Stimulated activated CD8-positive, alpha-beta memory T cell treated with anti-CD3 and anti-CD28 coated beads, Interleukin-7, amount 100 ng/mL, for 24 hours (primary cell): ENCODE data around the gene PRICKLE1.

Experiments
- DNase-seq: peaks from one replicate; pipeline ENCODE4 v3.0.0-alpha.2; 2020; ENCODE audit warnings: low read depth

The PRICKLE1 gene

DNA sequence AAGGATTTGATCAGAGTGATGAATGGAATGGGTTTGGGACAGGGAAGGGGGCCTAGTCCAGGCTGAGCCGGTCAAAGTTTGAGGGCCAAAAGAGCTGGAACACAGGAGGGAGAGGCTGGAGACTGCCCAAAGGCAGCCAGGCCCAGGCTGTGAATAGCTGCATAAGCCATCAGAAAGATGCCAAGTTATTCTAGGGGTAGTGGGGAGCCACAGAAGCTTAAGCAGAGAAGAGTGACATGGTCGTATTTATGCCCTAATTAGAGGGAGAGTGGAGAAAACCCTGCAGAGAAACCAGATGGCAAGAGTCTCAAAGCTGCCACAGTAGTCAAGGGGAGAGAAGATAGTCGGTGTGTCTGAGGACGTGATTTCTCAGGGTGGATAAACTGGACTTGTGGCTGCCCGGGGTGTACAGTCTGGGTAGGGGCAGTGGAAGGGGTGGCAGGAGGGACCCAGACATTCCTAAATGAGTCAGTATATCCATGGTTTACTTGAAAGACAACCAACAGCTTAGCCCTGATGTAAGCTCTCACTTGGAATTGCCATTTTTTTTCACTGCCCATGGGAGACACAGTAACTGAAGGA lies 99.2 kb downstream of the PRICKLE1 start:
- DNase-seq: no peak

DNA sequence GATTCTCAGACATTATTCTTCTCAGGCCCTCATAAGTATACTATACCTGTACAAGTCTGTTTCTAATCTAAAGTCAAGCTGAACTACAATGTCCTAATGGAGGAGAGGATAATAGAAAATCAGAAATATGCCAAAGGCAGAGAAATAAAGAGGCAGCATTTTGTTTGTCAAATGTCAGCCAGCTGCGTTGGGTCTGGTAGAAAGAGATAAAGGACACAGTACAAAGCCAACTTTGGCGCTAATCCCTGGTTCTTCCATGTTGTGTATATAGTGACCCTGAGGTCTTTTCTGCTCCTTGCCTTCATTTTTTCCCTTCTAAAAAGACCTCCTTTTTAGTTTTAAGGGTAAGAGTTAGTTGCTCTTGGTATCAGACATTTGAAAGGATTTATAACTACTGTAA lies 103.1 kb downstream of the PRICKLE1 start:
- no peak for DNase-seq

DNA sequence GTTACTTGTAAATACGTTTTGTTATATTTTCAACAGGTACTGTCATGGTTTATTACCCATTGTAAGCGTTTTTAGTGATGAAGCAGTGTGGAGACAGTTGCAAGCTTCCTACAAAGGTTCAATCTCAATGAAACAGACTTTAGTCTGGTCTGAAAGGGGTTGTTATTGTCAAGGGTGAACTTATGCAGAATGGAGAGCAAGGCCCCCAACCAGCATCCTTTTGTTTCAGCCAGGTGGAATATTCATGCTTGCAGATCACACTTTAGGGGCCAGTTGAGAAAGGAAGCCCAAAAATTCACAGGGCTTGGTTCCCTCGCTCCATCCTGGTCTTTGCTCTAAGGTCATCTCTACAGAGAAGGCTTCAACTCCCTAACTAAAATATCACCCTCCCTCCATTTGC lies 103.7 kb downstream of the PRICKLE1 start:
- no peak for DNase-seq

DNA sequence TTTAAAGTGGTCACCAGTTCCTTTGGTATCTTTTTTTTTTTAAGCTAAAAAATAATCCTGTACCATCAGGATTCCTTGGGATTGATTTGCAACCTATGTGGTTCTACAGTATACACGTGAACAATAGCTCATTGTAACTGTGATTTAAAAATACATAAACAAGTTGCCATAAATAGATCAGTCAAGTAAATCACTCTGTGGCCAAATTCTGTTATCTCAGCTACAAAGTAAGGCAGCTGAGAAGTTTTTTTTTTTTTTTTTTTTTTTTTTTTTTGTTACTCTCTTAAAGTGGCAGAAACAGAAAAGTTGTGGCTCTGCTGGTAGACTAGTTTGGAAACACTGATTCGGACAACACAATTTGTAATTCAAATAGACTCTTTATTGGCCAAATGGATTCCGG lies 104.5 kb downstream of the PRICKLE1 start:
- DNase-seq: no peak

DNA sequence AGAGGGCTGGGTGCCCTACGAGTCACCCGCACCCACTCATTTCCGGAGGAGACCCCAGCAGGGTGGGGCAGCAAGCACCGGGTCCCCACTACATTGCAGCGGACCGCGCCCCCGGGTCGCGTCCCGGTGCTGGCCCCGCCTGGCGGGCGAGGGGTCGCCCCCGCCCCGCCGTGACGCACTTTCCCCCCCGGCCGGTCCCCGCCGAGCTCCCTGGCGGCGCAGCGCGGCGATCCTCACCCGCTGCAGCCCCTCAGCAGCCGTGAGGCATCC lies 106.1 kb downstream of the PRICKLE1 start:
- no peak for DNase-seq

DNA sequence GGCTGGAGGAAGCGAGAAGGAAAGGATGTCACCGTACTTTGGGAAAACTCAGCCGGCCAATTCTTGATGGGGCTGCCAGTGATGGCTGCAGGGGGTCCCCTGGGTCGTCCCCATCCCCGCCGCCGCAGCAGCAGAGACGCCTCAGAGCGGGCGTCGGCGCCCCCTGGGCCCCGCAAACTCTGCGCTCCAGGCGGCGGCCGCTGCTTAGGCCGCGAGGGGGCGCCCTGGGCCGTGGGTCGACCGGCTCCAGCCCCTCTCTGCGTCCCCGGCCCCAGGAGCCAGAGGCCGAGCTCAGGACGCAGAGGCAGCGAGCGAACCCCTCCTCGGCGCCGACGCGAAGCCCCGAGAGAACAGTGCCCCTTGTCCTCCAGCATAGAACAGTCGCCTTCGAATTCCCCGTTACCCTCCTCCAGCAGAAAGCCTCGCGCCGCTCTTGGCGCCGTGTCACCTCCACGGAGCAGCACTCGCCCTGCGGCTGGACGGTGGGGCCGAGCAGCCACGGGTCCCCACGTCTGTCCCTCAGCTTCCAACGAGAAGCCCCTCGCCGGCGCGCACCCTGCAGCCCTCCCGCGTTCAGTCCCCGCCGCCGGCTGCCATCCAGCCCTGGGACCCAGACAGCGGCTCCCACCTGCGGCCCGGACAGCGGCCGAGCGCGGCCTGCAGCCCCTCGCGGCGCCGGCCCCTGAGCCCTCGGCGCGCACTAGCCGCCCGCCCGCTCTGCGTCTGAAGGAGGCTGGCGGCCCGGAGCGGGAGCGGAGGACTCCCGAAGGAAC lies 106.6 kb downstream of the PRICKLE1 start:
- DNase-seq: peak; percentile 19

DNA sequence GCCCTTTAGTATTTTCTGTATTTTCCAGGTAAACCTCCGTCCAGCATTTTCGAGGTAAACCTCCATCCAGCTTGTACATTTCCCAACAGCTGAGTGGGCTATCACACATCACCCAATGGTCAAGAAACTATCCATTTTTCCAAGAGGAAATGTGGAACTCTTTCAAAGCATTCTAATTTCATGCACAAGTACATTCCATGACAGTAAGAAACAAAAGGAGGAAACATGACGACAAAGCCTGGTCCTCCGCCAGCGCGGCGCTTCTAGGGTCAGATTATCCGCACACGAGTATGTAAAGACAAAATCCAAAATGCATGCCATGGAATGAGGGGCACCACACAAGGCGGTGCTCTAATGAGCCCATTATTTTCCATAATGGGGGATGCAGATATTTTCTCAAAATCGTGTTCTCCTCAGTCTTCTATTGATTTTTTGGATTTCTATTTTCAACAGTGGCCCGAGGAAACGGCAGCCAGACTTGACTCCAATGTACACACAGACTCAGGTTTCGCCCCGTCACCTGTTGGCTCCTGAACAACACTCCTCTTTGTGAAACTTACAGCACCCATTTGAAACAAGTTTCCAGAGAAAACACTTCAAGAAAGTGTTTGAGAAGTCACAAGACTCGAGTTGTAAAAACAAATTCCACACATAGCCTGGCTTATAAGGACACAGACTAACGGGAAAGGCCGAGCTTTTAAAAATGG lies 107.4 kb downstream of the PRICKLE1 start:
- no peak for DNase-seq

DNA sequence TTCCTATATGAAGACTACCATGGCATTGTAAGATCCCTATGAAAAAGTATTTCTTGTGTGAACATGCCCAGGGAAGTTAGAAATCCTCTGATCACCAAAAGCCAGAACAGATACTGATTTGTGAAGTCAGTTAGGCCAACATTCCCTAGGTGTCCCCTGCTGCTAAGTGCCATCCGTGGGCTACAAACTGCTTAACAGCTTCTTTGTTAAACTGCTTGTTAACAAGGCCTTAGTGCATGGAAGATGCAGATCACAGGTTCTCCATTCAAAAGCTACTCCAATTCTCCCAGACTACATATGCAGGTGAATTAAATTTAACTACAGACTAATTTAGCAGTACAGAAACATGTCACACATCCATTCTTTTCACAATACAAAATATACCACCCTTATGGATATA lies 108.2 kb downstream of the PRICKLE1 start:
- no peak for DNase-seq

DNA sequence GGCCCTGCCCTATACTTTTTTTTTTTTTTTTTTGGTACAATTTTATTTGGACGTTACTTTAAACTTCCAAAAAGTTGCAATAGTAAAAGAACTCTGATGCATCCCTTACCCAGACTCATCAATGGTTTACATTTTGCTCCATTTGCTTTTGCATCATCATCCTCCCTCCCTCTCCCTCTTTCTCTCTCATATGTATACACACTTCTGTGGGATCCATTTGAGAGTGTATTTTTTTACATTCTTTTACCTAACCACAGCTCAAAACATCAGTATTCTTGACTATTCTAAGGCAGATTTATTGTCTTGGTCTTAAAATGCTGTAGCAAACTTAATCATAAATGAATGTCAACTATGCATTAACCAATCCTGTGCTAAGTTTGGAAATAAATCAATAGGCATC lies 111.6 kb downstream of the PRICKLE1 start:
- no peak for DNase-seq

DNA sequence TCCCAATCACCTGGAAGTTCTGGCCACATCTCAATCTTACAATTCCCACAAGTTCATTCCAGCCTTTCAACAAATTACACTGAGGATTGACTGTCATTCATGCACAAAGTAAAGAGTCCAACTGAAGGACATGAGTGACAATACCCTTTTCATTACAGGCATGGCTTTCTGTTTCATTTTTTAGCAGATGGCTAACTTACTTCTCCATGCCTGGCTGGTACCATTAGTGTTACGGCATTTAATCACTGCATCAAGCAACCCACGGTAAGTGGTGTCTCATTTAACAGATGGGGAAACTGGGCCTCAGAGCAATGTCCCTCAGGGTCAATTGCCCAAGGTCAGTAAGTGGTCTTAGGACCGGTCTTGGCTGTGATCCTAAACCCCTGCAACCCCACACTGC lies 114.4 kb downstream of the PRICKLE1 start:
- no peak for DNase-seq

DNA sequence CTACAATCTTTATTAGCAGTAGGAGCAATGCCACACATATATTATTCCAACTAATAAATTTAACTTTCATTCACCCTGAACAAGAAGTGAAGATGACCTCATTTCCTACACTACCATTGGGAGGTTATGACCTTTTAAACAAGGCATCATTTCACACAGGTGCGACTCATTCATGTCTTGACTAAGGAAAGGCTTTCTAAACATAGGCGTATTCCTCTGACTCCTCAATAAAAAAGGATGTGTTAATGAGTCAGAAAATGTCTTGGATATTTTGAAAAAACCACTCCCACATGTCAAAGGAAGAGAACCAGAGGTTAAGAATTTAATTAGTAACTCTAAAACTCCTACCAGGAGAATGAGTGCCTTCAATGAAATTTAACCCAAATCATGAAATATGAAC lies 115.2 kb downstream of the PRICKLE1 start:
- no peak for DNase-seq

DNA sequence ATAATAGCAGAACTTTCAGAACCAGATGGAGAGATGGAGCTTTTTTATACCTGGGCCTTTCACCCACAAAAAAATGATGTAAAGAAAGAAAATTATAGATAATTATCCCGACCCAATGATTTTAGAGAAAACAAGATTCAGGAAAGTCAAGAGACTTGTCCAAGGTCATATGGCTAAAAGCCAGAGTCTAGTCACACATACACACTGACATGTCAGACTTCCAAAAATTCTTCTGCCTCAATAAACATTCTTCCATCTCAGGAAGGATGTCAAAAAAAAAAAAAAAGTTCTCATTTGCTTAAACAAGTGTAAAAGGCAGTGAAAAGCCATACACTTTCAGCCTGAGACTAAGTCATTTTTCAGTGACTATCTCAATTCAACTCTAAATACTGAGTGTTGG lies 116.0 kb downstream of the PRICKLE1 start:
- no peak for DNase-seq

DNA sequence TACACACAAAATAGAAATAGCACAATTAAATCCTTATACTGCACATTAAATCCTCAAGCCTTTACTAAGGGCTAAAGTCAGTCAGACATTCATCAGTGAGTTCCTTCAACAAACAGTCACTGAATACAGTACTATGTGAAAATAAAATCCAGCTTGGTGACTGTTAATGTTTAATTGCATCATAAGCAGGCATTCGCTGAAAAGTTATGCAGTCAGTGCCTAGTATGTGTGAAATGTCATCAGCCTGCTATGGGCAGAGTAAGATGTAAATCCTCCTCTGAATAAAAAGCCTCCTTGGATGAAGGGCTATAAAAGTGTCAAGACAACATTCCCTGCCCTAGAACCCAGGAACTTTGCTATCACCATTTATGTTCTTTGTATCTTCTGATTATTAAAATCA lies 116.4 kb downstream of the PRICKLE1 start:
- no peak for DNase-seq

DNA sequence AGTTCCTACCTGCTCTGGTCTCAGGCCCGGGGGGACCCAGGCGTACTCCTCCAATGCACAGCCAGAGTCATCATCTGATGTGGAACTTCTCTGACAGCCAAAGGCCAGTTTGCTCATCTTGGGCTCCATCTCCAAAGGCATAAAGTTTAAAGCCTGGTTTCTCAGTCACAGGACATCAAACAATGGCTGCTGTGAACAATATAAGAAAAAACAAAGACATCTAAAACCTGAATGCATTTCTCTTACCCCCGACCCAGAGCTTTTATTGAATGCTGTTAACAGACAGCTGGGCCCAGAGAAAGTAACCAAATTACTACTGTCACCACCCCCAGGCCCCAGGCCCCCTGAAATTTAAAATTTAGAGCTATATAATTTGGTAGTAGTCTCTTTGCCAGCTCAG lies 117.2 kb downstream of the PRICKLE1 start:
- no peak for DNase-seq

DNA sequence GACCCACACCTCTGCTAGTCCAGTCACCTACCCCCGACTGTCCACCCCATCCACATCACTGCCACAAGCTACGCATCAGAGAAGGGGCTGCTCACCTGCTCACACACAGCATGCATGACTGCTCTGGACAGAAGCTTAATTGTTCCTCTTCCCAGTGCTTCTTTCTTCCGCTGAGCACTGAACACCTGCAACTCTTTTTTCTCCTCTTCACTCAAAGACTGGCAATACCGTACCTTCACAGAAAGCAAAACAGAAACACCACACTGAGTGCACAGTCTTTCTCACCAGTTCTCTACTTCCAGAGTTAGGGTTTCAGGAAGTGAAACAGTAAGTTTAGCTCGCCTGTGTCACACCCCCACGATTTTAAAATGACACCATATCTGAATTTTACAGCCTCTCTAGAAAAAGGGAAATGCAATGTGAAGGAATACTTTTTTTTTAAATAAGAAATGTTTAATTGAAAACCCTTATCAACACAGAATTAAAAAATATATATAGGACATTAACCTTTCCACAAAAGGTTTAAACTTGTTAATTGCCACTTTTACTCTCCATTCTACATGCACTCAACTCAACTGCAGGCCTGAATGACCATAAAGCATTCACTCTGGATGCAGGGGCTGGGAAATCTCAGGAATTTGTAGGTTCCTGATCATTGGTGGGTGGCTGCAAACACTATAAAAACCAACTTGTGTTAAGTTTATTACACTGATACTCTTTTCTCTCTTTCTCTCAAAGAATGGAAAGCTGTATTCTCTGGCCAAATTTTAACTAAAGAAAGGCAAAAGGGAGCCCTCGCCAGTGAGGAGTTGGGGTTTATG lies 120.0 kb downstream of the PRICKLE1 start:
- no peak for DNase-seq

DNA sequence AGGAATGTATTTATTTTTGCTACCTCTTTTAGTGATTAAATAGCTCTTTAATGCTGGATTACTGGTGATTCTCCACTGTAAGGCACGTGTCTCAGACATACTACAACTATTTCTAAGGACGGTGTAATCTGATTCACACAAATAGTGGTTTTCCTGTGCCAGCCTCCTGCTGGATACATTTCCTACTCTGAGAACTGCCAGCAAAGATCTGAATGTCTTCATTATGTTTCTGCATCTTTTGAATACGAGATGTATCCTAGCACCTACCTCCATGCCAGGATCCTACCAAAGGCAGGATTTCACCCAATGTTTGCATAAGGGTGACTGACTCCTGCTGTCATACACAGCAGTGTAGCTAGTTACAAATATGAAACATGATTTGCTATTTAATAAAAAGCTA lies 120.6 kb downstream of the PRICKLE1 start:
- DNase-seq: no peak

DNA sequence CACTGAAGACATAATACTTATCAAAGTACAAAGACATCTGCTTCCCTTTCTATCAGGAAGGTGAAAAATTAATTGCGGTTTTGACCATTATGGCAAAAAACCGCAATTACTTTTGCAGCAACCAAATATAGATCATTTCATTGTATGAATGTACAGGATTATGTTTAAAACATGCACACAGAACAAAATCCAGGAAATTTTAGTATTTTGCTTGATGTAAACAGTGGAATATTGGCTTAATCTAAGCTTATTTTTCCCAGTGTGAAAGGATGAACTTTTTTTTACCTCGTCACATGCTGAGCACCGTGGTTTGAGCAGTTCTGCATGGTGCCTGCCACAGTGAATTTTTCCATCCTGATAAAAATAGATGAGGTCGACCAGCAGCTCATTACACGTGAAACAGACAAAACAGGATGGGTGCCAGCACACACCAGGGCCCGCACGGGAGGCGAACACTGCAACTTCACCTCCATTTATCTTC lies 121.2 kb downstream of the PRICKLE1 start:
- DNase-seq: no peak

DNA sequence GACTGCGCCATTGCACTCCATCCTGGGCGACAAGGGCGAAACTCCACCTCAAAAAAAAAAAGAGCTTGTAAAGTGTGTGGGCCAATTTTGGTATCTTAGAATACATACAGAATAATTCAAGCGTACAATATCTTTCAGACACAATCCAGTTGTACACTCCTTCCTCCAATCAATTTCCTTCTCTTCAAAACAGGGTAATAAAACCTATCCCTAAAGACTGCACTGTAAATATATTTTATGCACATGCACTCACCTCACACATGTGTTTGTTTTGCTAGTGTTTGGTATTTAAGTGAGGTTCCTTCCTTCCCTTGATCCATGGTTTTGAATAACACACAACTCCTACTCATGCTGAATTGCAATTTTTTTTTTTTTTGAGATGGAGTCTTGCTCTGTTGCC lies 125.9 kb downstream of the PRICKLE1 start:
- no peak for DNase-seq

DNA sequence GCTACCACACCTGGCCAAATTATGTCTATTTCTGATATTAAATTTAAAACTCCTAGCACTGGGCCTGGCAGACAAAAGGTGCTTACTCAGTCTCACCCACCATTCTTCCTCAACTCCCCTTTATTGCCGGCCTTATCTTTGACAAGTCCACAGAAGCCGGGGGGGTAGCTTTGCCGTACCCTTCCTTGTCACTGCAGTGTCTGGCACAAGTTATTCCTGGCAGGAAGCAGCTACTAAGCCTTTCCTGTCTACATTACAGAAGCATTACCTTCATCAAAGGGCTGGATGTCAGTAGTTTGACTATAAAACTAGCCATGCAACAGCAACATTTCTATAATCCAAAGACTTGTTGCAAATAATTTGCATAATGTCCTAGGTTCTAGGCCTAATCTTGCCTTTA lies 127.1 kb downstream of the PRICKLE1 start:
- DNase-seq: no peak

DNA sequence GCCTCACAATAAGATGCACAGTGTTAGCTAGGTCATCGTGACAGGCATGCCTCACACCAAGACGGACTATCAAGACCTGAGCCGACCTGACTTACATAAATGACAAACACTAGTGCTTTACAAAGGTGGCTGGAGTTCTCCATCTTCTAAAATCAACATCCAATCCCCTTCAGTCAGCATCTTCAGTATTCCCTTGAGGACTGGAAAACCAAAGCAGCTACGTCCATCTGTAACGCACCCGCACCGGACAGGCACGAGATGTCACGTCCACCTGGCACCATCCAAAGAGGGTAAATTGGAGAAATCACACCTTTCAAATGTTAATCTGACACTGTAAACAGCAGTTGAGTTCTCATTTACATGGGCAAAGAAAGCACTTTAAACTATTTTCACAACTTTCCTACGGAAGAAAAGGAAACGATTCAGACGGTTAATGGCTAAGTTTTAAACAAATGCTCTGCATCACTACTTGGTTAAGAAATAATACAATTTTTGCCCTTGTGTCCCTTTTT lies 130.2 kb downstream of the PRICKLE1 start:
- DNase-seq: no peak

DNA sequence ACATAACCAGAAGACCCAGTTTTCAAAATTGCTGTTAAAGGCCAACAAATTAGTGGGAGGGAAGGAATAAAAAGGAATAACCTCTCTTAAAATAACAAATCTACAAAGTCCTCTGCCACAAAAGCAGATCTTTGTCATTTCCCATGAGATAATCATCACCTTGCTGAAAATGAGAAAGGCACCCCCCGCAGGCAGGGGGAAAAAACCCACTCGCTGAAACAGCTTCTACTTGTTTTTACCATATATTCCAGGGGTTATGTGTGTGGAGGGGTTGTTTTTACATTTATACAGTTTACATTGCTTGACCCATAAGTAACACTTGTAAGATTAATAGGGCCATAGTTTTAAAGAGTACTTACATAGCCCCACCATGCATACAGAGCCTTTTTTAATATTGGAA lies 131.0 kb downstream of the PRICKLE1 start:
- DNase-seq: no peak

DNA sequence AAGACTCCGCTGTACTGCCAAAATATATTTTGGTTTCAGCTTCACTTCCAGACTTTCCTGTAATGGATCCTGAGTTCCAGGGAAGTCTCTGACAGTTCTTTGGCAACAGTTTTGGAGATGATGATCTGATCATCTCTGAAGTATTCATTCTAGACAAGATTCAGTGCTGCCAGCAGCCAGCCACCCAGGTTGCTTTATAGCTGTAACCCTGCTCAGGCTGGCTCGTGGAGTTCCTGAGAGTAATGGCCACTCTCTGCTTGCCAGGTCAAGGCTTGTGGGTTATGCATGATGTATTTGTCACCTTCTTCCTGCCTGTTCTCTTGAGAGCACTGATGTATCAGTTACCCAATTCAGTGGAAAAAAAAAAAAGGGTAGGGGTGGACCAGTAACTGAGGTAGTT lies 139.3 kb downstream of the PRICKLE1 start:
- DNase-seq: no peak

DNA sequence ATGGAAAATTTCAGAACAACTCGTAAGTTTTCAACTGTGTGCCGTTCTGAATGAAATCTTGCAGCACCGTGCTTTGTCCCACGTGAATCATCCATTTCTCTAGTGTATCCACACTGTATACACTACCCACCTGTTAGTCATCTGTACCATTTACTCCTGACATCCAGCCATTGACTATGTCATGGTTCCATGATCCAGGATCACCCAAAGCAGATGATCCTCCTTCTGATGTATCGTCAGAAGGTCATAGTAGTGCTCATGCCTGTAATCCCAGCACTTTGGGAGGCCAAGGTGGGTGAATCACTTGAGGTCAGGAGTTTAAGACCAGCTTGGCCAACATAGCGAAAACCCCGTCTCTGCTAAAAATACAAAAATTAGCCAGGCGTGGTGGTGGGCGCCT lies 140.7 kb downstream of the PRICKLE1 start:
- no peak for DNase-seq
